Measurements from ENCODE around the gene PHF23.

PHF23 gene

DNA sequence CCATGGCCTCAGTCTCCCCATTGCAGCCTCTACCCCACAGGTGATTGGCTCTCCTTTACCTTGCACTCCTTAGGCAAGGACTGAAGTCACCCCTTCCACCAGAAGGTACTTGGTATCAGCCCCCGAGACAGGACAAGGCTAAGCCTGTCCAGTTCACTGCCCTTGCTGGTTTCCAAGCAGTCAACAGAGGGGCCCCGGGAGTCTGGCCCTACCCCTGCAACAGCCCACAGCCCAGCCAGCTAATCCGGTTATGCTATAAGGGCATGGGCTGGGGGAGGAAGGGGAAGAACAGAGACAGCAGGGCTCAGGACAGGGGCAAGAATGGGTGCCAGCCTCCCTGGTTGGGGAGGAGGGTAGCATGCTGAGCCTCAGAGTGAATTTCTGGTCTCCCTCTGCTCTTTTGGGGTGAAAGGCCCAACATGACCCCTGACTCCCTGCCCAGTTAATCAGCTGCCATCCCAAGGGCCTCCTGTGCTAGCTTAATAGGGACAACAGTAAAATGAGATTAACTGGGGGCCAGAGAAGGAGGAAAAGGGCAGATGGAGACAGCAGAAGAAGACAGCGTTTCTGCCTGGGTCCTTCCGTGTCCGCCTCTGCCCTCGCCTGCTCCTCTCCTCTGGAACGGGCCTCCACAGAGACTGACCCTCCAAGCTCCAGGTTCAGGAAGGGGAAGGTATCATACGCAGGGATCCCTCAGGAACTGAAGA is 30.4 kb downstream of the PHF23 start:
- DNase-seq: peak; percentile 93
- H3K4me3 ChIP-seq (ENCODE audit: low read depth, low read length): peak overlapping the region; percentile 59
- H3K36me3 ChIP-seq: peaks cover 20% of the 10 kb centered on the region
- H3K27ac ChIP-seq: peak overlapping the region; percentile 97
- TF ChIP-seq, protein P1, sequence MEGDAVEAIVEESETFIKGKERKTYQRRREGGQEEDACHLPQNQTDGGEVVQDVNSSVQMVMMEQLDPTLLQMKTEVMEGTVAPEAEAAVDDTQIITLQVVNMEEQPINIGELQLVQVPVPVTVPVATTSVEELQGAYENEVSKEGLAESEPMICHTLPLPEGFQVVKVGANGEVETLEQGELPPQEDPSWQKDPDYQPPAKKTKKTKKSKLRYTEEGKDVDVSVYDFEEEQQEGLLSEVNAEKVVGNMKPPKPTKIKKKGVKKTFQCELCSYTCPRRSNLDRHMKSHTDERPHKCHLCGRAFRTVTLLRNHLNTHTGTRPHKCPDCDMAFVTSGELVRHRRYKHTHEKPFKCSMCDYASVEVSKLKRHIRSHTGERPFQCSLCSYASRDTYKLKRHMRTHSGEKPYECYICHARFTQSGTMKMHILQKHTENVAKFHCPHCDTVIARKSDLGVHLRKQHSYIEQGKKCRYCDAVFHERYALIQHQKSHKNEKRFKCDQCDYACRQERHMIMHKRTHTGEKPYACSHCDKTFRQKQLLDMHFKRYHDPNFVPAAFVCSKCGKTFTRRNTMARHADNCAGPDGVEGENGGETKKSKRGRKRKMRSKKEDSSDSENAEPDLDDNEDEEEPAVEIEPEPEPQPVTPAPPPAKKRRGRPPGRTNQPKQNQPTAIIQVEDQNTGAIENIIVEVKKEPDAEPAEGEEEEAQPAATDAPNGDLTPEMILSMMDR (IDR thresholded peaks at IDR 0.05; ENCODE audit: low read depth, low read length): no peak
- no peaks in the 10 kb centered on the region for H3K27me3 ChIP-seq (ENCODE audit: insufficient read depth, low read depth, severe bottlenecking)
- H3K9me3 ChIP-seq (ENCODE audit: severe bottlenecking): no peaks in the 10 kb centered on the region

DNA sequence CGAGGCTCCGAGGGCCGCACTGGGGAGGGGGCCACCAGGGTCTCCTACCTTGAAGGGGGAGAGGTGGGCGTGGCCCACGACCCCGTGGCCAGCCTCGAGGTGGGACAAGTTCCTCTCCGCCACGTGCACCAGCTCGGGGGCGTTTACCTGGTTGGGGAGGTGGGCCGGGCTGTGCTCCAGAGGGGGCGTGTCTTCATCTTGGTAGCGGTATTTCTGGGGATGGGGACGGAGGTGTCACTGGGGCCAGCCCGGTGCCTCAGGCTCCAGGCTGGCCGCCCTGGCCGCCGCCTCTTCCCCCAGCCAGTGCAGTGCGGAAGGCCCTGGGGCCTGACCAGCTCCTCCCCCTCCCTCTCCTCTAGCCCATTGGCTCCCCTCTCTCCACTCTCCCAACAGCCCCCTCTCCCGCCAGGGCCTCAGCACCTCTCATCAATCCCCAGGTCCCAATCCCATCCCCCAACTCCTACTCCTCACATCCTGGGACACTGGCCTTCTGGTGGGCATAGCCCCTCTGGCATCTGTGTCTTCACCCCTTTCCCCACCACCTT is 31.2 kb downstream of the PHF23 start:
- H3K27ac ChIP-seq: peak overlapping the region; percentile 97
- peak; percentile 79 for DNase-seq

DNA sequence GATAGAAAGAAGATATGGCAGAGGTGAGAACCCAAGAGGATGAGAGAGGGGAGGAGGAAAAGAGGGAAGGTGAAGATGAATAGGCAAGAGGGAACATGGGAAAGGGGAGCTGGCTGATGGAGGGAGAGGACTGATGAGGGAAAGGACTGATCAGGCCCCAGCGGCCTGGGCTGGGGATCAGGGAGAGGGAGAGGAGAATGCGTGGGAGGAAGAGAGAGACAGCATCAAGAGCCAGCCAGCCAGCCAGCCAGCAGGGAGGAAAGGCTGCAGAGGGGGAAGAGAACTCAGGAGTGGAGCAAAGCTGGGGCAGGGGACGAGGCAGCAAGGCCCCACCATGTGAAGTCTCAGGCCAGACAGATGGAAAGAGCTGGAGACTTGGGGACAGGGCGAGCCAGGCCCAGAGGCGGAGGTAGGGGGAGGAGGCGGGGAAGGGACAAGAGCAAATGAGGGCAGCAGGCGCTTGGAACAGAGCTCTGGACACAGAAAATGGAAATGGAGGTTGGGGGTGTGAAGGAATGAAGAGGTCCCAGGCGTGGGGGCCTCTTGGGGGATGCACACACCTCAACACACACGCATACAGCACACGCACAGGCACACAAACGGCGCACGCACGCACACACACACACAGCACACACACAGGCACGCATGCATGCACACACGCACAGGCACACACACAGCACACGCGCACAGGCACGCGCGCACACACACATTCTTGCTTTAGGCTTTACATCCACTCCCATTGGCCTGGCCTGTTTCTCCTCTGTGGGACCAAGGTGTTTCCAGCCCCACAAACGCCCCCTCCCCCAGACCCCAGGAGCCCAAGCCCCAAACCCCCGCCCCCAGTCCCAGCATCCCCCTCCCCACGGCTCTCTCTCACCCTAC is 31.9 kb downstream of the PHF23 start:
- no peaks in the 10 kb centered on the region for H3K9me3 ChIP-seq (ENCODE audit: severe bottlenecking)
- peak overlapping the region; percentile 59 for H3K4me3 ChIP-seq (ENCODE audit: low read depth, low read length)
- no peaks in the 10 kb centered on the region for H3K27me3 ChIP-seq (ENCODE audit: insufficient read depth, low read depth, severe bottlenecking)
- peak; percentile 53 for DNase-seq
- peak overlapping the region; percentile 97 for H3K27ac ChIP-seq
- TF ChIP-seq, protein P1 (IDR thresholded peaks at IDR 0.05; ENCODE audit: low read depth, low read length): no peak
- H3K36me3 ChIP-seq: peaks cover 36% of the 10 kb centered on the region

More for the DNA sequence above, 31.2 kb downstream of the PHF23 start:
- H3K36me3 ChIP-seq: peaks cover 28% of the 10 kb centered on the region
- H3K9me3 ChIP-seq (ENCODE audit: severe bottlenecking): no peaks in the 10 kb centered on the region
- H3K4me3 ChIP-seq (ENCODE audit: low read depth, low read length): peak overlapping the region; percentile 59
- TF ChIP-seq, protein P1 (IDR thresholded peaks at IDR 0.05; ENCODE audit: low read depth, low read length): no peak
- no peaks in the 10 kb centered on the region for H3K27me3 ChIP-seq (ENCODE audit: insufficient read depth, low read depth, severe bottlenecking)

DNA sequence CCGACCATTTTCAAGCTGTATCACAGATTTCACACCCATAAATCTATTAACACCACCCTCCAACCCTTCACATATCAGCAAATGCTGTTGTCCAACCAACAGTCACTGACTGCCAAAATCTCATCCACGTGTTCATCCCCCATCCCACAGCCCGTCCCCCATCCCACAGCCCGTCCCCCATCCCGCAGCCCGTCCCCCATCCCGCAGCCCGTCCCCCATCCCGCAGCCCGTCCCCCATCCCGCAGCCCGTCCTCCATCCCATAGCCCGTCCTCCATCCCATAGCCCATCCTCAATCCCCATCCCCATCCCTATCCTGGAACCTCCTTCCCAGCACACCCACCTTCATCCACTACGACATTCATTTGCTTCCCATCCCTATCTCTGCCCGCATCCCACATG is 33.7 kb downstream of the PHF23 start:
- DNase-seq: no peak
- Histone ChIP-seq H3K27me3 (ENCODE audit: insufficient read depth, low read depth, severe bottlenecking) (no peaks in the 10 kb centered on the region), H3K27ac (peak overlapping the region; percentile 91), H3K4me3 (ENCODE audit: low read depth, low read length) (peak overlapping the region; percentile 25), H3K36me3 (peaks cover 54% of the 10 kb centered on the region), H3K9me3 (ENCODE audit: severe bottlenecking) (no peaks in the 10 kb centered on the region)
- TF ChIP-seq, protein P1 (IDR thresholded peaks at IDR 0.05; ENCODE audit: low read depth, low read length): no peak

DNA sequence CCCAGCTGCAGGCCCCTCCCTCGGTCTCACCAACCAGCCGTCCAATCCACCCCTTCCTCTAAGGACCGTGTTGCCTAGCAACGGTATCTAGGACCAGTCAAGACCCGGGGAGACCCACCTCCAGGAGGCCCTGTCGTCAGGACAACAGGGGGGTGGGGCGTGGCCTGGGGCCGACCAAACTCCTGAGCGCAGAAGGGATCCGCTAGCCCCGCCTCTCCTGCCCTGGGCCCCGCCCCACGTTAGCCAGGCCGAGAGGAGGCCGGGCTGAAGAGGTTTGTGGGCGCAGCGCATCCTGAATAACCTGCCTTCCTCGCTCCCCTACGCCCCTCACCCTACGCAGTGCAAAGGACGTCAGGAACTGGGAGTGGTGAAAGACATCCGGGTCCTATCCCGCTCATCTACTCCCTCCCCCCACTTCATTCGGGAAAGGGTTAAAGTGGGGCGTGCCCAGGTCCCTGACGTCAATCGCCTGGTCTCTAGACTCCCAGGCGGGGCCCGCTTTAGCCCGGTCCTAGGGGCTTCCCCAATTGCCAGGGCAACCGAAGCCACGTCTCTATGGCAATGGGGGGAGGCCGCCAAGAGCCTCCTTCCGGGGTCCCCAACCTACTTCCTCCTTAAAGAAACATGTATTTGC is 34.3 kb downstream of the PHF23 start:
- H3K27ac ChIP-seq: peak overlapping the region; percentile 91
- peaks cover 60% of the 10 kb centered on the region for H3K36me3 ChIP-seq
- no peaks in the 10 kb centered on the region for H3K9me3 ChIP-seq (ENCODE audit: severe bottlenecking)
- TF ChIP-seq, protein P1 (IDR thresholded peaks at IDR 0.05; ENCODE audit: low read depth, low read length): no peak
- no peaks in the 10 kb centered on the region for H3K27me3 ChIP-seq (ENCODE audit: insufficient read depth, low read depth, severe bottlenecking)
- peak overlapping the region; percentile 25 for H3K4me3 ChIP-seq (ENCODE audit: low read depth, low read length)
- peak; percentile 97 for DNase-seq

Measured in WERI-Rb-1 (cell line).